NCI-H1417 treated with DMSO at 0.1 percent for 48 hours (cell line): ENCODE results near the gene NTHL1.
"Not testable (repeated sequence)": the region's sequence is repeated elsewhere in the genome, so short reads cannot be mapped to it uniquely, and the experiment has no call there.

ENCODE experiments used
- DNase-seq: peaks from one replicate; lab custom pipeline; 2025; lab: John Stamatoyannopoulos, UW

Gene NTHL1

DNA sequence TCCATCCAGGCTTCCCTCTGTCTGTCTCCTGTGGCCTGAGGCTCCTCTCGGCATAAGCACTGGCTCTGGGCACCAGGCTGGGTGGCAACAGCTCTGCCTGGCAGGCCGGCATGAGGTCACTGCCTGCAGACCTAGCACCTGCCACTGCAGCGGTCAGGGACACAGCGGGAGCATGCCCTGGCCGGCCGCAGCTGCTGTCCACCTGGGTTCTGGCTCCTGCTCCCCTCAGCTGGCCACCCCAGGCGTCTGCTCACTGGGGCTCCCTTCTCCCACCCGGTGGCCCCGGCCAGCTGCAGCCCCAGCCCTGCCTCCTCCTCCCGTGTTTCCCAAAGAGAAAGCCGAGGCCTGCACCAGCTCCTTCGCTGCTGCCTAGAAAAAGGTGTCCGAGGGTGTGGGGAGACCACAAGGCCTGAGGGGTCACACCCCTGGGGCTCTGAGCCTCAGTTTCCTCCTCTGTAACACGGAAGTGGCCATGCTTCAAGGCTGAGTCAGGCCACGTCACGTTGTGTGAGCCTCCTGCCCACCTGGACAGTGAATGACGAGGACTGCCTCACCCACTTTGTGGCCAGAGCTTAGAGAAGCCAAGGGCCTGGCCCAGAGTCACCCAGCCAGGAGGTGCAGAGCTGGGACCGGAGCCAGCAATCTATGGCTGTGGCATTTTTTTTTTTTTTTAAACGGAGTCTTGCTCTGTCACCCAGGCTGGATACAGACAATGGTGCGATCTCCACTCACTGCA is 6.7 kb downstream of the NTHL1 start:
- DNase-seq: no peak

DNA sequence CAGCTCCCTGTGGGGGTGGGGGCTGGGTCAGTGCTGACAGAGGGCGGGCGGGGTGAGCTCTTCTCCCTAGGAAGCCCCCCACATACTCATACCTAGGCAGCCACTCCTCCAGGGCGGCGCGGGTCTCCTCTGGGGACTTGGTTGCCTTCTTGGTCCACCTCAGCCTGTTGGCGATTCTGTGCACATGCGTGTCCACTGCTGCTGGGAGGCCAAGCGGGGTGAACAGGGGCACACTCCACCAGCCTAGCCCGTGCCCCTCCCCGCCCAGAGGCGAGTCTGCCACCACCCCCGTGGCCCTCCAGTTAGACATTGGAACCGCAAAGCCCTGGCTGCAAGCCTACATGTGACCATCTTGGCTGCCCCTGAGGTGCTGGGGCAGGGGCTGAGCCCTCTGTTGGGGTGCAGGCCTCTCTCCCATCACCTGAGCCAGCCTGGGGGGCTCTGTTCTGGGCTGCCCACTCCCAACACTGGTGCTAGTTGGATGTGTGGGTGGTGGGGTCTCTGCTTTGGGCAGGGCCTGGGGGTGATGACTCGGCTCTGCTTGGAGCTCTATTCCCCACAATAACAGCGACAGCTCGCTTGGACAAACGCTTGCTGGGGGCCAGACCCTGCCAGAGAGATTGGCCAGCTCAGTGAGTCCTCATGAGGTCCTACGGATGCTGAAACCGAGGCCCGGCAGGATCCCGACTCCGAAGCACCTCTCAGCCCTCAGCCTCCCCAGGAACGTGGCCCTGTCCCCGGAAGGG is 7.4 kb downstream of the NTHL1 start:
- DNase-seq: no peak

DNA sequence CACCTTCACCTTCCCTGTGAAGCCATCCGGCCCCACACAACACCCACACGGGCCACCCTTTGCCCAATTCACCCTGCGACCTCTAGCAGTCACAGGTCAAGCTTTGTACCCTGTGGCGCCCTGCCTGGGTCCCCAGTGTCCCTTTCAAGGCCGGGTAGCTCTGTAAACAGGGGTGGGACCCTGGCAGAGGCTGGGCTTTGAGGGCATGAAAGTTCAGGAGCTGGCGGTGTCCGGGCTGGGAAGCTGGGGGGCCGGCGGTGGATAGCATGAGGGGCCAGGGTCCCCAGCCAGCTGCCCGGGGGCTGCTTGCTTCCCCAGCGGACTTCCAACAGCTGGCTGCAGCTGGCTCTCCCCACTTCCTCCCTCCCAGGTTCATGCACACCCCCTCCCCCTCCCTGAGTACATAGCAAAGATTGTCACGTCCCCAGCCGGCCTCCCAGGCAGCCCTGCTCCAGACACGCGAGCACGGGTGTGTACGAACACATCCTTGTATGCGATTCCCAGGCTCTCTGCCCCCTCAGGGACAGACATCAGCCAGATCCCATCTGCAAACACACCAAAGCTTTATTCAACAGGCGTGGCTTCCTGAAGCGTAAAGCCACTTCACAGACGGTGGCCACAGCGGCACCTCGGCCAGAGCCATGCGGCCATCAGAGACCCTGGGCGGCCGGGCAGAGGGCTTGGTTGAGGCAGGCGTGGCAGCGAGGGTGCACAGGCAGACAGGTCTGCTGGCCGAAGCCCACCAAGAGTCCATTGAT is 8.2 kb downstream of the NTHL1 start:
- DNase-seq: no peak

DNA sequence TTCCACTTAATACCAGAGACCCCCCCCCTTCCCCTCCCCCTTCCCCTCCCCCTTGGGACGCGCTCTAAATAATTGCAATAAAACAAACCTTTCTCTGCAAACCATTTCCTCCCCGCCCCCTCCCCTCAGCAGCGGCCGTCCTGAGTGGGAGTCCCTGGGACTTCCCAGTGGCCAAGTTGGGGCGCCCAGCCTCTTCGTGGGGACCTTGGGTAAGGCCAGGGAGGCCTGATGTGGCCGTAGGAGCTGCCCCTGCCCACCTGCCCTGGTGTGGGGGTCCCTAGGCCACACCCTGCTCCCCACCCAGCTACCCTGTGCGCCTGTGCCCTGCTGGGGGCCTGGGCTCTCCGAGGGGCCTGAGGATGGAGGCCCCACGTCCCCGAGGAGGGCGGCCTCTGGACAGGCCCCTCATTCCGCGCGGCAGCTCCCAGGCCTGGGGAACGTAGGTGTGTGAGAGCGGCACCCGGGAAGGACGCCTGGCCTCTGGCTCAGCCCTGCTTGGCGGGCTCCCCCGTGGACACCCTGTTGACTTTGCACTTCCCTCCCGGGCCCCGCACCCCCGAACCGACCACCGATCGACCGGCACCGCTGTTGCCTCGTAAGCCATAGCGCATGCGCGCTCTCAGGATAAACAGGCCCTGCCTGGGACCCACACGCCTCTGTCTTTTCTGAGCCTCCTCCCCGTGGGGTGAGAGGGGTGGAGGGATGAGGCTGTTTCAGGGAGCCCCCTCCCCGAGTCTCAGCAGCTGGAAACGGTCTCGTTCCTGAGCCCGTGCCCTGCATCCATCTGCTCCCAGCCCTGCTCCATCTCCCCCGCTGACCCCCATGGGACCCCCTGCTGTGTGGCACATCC is 9.0 kb downstream of the NTHL1 start:
- no peak for DNase-seq

DNA sequence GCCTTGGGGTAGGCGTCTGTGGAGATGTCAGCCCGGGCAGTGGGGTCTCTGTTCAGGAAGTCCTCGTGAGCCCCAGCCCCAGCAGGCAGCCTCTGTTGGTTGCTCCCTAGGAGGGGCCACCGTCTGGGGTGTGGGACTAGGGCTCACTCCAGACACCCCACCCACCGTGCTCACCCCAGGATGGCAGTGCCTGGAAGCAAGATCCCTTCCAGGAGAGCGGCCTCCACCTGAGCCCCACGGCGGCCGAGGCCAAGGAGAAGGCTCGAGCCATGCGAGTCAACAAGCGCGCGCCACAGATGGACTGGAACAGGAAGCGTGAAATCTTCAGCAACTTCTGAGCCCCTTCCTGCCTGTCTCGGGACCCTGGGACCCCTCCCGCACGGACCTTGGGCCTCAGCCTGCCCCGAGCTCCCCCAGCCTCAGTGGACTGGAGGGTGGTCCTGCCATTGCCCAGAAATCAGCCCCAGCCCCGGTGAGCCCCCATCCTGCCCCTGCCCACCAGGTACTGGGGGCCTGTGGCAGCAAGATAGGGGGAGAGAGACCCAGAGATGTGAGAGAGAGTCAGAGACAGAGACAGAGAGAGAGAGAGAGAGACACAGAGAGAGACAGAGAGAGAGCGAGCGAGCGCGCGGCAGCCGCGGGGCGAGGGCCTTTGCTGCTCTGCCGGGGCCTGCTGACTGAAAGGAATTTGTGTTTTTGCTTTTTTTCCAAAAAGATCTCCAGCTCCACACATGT is 9.8 kb downstream of the NTHL1 start:
- no peak for DNase-seq

DNA sequence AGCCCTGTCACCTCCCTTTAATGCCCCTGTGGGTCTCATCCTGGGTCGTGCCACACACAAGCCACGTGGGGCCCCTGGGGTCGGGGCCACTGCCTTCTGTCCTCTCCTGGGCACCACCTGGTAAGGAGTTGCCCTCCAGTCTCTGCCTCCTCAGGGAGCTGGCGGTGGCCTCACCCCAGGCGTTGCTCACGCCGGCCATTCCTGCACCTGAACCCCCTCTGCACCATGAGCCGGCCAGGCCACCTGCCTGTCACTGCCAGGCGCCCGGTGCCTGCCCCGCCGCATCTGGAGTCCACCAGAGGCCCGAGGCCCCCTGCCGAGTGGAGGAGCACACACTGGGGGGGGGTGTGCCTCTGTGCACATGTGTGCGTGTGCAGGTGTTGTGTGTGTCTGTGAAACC is 10.5 kb downstream of the NTHL1 start:
- no peak for DNase-seq

DNA sequence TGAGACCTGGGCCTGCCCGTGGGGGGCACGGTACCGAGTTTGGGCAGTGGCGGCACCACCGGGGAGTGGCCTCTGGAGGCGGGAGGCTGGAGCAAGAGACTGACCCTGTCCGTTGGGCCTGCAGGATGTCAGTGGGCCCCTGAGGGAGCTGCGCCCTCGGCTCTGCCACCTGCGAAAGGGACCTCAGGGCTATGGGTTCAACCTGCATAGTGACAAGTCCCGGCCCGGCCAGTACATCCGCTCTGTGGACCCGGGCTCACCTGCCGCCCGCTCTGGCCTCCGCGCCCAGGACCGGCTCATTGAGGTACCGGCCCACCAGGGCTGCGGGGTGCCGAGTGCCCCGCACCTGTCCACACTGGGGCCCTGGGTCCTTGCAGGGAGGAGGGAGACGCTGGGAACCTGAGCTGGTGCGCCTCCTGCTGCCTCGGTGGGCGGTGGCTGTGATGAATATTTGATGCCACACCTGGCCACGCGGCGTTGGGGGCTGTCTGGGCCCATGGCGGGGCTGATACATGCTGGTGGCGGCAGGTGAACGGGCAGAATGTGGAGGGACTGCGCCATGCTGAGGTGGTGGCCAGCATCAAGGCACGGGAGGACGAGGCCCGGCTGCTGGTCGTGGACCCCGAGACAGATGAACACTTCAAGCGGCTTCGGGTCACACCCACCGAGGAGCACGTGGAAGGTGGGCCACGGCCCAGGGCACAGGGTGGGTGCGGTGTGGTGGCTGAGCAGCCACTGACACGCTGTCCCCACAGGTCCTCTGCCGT is 11.3 kb downstream of the NTHL1 start:
- no peak for DNase-seq

DNA sequence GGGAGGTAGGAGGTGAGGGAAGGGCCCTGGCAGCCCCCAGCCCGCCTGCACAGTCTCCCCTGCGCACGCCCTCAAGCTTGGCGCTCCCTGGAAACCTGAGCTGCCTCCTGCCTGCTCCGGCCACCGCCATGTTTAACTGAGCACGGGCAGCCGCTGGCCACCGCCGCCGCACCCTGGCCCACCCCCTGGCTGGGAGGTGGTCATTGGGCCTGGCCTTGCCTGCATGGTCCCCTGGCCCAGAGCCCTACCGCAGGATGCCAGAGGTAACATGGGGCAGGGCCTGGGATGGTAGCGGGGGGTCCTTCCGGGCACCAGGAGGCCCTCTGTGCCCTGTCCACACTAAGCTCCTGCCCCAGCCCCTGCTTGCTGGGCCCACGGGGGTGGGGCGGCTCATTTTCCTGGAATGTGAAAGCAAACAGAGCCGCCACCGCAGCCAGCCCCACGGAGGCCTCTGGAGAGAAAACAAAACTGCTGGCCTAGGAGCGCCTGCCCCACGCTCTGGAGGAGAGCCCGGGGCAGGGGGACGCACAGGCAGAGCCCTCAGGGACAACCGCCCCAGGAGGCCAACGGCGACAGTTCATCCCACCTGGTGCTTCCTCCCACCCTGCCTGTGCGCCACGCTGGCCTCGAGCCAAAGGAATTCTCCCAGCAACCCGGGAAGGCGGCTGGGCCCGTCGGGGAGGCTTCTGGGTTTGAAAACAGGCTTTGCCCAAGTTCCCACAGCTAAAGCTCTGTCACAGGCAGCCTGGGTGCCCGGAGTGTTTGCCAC is 12.0 kb downstream of the NTHL1 start:
- no peak for DNase-seq

DNA sequence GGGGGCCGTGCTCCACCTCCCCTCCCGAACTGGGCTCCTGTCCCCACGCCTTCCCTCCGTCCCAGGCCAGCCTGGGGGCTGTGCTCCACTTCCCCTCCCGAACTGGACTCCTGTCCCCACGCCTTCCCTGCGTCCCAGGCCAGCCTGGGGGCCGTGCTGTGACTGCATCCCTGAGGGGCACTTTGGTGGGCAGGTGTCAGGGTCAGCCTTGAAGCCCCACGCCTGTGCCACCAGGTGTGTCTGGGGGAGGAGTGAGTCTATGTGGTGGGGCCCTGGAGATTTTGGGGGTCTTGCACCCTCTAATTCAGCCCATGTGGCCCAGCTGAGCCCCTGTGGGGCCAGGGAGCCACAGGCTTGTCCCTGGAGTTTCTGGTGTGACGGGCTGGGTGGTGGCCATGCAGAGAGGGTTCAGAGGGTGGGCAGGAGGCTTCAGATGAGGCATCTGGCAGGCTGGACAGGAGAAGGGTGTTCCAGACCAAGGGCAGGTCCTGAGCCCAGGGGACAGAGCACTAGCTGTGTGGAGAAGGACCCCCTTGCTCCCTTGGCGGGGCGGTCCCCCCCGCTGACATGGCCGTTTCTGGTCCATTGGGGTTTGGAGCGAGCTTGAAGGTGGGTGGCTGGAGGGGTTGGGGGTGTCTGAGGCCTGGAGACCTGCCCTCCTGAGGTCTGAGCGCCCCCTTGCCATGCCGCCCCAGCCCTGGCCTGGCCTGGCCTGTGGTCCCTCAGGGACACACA is 12.8 kb downstream of the NTHL1 start:
- no peak for DNase-seq

DNA sequence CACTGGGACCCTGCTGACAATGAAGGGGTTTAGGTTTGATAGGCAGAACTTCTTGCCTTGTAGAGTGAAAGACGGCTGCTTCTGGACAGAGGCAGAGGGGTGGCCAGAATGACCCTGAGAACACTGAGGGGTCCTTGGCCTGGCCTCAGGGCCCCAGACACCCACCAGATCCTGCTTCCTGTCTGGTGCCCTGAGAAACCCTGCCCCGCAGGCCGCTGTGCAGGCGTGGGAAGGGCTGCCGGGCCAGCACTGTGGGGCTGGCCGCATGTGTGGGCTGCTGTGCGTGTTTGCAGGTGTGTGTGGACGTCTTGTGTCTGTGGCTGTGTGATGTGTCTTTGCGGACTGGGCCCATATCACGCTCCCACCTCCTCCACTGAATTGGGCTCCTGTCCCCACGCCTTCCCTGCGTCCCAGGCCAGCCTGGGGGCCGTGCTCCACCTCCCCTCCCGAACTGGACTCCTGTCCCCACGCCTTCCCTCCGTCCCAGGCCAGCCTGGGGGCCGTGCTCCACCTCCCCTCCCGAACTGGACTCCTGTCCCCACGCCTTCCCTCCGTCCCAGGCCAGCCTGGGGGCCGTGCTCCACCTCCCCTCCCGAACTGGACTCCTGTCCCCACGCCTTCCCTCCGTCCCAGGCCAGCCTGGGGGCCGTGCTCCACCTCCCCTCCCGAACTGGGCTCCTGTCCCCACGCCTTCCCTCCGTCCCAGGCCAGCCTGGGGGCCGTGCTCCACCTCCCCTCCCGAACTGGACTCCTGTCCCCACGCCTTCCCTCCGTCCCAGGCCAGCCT is 13.5 kb downstream of the NTHL1 start:
- not testable (repeated sequence) for DNase-seq

DNA sequence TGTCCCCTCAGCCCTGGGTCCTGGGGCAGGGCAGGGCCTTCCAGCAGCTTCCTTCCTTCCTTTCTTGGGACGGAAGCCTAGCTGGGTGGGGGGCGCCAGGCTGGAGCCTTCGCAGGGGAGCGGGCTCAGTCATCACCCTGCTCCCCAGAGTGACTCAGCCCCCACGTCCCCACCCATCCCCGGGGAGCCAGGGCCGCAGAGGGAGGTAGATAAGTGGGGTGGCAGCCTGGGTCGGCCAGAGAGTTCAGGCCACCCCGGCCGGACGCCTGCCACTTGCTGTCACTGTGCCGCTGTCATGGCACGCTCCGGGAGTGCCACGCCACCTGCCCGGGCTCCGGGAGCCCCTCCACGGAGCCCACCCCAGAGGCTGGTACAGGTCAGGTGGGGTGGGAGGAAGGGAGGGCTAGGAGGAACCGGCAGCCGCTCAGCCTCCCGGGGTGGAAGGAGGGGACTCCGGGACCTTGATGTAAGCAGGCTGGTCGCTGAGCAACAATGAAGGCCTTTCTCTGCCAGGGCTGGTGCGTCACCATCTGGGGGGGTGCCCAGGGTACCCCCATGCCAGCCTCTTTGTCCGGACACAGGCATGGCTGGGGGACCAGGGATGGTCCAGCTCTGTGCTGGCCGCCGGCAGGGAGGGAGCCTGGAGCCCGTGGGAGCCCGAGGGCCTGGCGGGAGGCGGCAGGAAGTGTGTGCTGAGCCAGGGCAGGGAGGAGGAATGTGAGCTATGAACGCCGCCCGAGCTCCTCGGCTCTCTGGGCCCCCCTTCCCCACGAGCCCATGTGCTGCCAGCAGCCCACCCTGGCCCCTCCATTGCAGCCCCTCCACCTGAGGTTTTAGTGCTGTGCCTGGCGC is 14.4 kb downstream of the NTHL1 start:
- no peak for DNase-seq

DNA sequence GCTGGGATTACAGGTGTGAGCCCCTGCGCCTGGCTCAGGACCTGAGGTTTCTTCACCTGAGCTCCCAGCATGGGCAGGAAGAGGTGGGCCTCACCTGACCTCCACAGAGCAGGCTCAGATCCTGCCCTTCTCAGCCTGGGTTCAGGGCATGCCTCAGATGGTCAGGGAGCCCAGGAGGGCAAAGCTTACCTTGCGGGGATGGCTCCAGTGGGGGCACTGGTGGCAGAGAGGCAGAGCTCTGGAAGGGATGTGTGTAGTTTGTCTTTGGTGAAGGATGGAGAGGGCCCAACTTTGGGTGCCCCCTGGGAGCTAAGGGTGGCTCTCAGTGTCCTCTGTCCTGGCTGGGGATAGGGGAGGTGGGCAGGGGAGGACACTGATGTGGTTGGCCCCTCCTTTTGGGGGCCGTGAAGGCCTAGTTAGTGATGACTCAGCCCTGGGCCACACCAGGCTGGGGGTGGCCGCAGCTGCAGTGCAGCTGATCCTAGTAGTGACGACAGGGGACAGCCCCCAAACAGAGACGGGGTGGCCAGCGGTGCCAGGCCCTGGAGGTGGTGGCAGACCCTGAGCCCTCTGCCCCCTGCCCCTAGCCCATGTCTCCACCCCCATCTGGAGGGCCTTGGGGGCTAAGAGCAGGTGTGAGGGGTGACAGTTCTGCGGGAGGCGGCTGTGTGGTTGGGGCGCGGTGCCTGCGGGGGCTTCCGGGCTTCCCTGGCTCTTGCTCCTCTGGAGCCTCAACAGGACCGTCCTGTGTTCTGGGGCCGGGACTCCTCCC is 15.2 kb downstream of the NTHL1 start:
- DNase-seq: no peak

DNA sequence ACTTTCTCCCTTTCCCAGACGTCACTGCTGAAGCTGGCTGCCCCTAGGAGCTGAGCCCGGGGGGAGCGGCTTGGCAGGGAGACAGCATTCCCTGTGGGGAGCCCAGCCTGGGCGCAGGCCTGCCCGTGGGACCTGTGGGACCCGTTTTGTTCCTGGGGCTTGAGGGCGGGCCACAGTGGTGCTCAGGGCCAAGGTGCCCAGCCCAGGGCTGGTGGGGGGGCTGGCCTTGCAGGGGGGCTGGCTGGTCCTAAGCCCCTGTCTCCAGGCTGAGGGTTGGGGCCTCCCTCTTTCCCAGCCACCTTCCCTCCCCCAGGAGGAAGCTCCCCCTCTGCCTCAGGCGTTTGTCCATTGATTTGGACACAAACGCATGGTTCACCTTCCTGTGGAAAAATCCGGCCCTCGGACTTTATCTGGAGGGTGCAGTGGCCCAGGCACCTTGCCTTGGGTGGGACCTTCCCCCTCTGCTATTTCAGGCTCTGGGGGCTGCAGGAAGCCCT is 16.5 kb downstream of the NTHL1 start:
- DNase-seq: no peak

DNA sequence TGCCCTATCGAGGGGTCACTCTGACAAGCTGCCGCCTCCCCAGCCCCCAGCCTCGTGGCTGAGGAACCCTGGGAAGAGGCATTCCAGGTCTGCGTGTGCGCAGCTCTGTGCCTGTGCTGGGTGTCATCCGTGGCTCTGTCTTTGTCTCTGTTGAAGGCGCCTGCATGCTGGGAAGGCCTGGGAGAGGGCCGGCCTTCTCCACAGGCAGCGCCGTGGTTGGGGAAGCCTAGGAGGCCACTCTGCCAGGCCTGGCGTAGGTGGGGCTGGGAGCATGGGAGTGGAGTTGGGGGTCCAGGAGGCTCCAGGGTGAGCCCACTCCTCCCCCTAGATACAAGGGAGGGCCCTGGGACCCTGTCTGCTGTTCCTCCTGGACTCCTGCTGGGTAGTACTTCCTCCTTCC is 17.6 kb downstream of the NTHL1 start:
- DNase-seq: no peak

DNA sequence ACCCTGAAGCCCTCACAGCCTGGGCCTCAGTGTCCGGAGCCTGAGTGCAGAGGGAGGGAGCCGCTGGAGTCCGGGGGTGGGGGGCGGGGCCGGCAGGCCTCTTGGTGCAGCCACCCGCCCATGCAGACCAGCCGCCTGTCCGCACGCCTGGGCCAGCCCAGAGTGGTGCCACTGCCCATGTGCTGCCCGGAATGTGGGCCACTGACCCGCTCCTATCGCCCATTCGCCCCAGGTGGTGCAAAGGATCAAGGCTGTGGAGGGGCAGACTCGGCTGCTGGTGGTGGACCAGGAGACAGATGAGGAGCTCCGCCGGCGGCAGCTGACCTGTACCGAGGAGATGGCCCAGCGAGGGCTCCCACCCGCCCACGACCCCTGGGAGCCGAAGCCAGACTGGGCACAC is 18.3 kb downstream of the NTHL1 start:
- no peak for DNase-seq

DNA sequence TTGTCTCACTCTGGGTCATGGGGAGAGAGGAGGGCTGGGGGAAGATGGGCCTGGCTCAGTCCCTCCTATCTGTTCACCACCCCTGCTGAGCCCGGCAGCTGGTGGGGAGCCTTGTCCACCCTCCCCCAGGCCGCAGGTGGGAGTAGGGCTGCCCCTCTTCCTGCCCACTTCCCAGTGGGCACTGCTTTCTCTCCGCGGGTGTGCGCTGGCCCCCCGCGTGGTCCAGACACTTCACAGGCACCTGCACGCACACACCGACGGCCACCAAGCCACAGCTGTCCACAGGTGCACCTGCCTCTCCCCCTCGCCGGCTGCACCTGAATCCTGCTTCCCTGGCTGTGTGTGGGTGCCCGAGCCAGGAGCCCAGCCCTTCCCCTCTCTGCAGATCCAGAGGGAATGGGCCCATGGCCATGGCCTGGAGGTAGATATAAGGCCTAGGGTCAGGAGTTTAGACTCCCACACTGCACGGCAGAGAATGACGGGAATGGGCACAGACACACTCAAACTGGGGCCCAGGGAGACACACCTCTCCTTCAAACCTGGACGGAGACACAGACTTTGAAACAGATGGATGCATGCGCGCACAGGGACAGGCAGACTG is 18.9 kb downstream of the NTHL1 start:
- DNase-seq: no peak
